ENCODE measurements around the gene MYCN.

MYCN gene

GRCh38 chr2:15983496-15983895, 43.1 kb downstream of the MYCN start:
- no peak overlapping the region for H2AK5ac ChIP-seq (ENCODE audit: low read length, severe bottlenecking)
- H3K23ac ChIP-seq (ENCODE audit: low read length in 2 of 2) = no peak overlapping the region
- no peak overlapping the region for H2BK120ac ChIP-seq (ENCODE audit: low read depth, low read length)
- no peaks in the 10 kb centered on the region for H3K27me3 ChIP-seq (ENCODE audit: control insufficient read depth in 1 of 2, insufficient read depth in 1 of 2, low read length in 2 of 2)
- H3K79me1 ChIP-seq (replicated peaks; ENCODE audit: low read length, poor library complexity, severe bottlenecking) = no peaks in the 10 kb centered on the region
- no peak overlapping the region for H4K8ac ChIP-seq (ENCODE audit: low read length)
- no peak overlapping the region for H3K18ac ChIP-seq (ENCODE audit: low read depth in 1 of 2, low read length in 2 of 2)
- H3K9ac ChIP-seq (ENCODE audit: low read length) = no peak overlapping the region
- no peak overlapping the region for H3K4ac ChIP-seq (ENCODE audit: low read depth in 1 of 2, low read length in 2 of 2)
- H3K14ac ChIP-seq (ENCODE audit: low read length in 2 of 2) = no peak overlapping the region
- H3K4me2 ChIP-seq (ENCODE audit: low read length, poor library complexity, severe bottlenecking) = no peak overlapping the region
- no peak overlapping the region for H3K27ac ChIP-seq (ENCODE audit: low read length, poor library complexity, severe bottlenecking)
- WGBS = 80% methylated on average over 8 of the region's 8 CpGs
- H2AFZ ChIP-seq (ENCODE audit: low read depth, low read length) = no peak overlapping the region
- H2BK5ac ChIP-seq (ENCODE audit: low read depth, low read length, poor library complexity, severe bottlenecking) = no peak overlapping the region
- H3K4me1 ChIP-seq (ENCODE audit: control insufficient read depth, insufficient read depth, low read depth, low read length) = peaks cover 4% of the 10 kb centered on the region
- H3K4me3 ChIP-seq (ENCODE audit: insufficient read depth in 1 of 2, low read depth in 1 of 2, low read length in 2 of 2) = no peak overlapping the region
- no peak for DNase-seq
- H2BK12ac ChIP-seq (ENCODE audit: low read length in 2 of 2) = no peak overlapping the region
- no peaks in the 10 kb centered on the region for H3K36me3 ChIP-seq (ENCODE audit: control insufficient read depth in 1 of 2, insufficient read depth in 2 of 2, low read depth in 1 of 2, low read length in 2 of 2)
- H3K9me3 ChIP-seq (ENCODE audit: control insufficient read depth, low read length) = no peaks in the 10 kb centered on the region
- H4K91ac ChIP-seq (ENCODE audit: low read length) = no peak overlapping the region
- no peak overlapping the region for H2BK15ac ChIP-seq (ENCODE audit: low read depth, poor library complexity, severe bottlenecking)

GRCh38 chr2:15984368-15985255, 44.3 kb downstream of the MYCN start:
- whole genome bisulfite sequencing = 89% methylated on average over 42 of the region's 43 CpGs
- Histone ChIP-seq H2BK5ac (ENCODE audit: low read depth, low read length, poor library complexity, severe bottlenecking) (no peak overlapping the region), H3K27me3 (ENCODE audit: control insufficient read depth in 1 of 2, insufficient read depth in 1 of 2, low read length in 2 of 2) (no peaks in the 10 kb centered on the region), H3K23ac (ENCODE audit: low read length in 2 of 2) (no peak overlapping the region), H3K9me3 (ENCODE audit: control insufficient read depth, low read length) (no peaks in the 10 kb centered on the region), H4K91ac (ENCODE audit: low read length) (no peak overlapping the region), H3K9ac (ENCODE audit: low read length) (no peak overlapping the region), H3K4ac (ENCODE audit: low read depth in 1 of 2, low read length in 2 of 2) (no peak overlapping the region), H3K14ac (ENCODE audit: low read length in 2 of 2) (no peak overlapping the region), H2BK15ac (ENCODE audit: low read depth, poor library complexity, severe bottlenecking) (no peak overlapping the region), H3K27ac (ENCODE audit: low read length, poor library complexity, severe bottlenecking) (no peak overlapping the region), H2BK12ac (ENCODE audit: low read length in 2 of 2) (no peak overlapping the region), H3K79me1 (replicated peaks; ENCODE audit: low read length, poor library complexity, severe bottlenecking) (no peaks in the 10 kb centered on the region), H3K4me1 (ENCODE audit: control insufficient read depth, insufficient read depth, low read depth, low read length) (peaks cover 4% of the 10 kb centered on the region), H4K8ac (ENCODE audit: low read length) (peak overlapping the region; percentile 9), H2AFZ (ENCODE audit: low read depth, low read length) (no peak overlapping the region), H3K4me2 (ENCODE audit: low read length, poor library complexity, severe bottlenecking) (no peak overlapping the region), H2BK120ac (ENCODE audit: low read depth, low read length) (no peak overlapping the region), H3K36me3 (ENCODE audit: control insufficient read depth in 1 of 2, insufficient read depth in 2 of 2, low read depth in 1 of 2, low read length in 2 of 2) (no peaks in the 10 kb centered on the region), H3K4me3 (ENCODE audit: insufficient read depth in 1 of 2, low read depth in 1 of 2, low read length in 2 of 2) (no peak overlapping the region), H3K18ac (ENCODE audit: low read depth in 1 of 2, low read length in 2 of 2) (no peak overlapping the region), H2AK5ac (ENCODE audit: low read length, severe bottlenecking) (no peak overlapping the region)
- DNase-seq = no peak

GRCh38 chr2:15985531-15985930, 45.2 kb downstream of the MYCN start:
- Histone ChIP-seq H3K18ac (ENCODE audit: low read depth in 1 of 2, low read length in 2 of 2) (no peak overlapping the region), H3K27ac (ENCODE audit: low read length, poor library complexity, severe bottlenecking) (no peak overlapping the region), H2BK12ac (ENCODE audit: low read length in 2 of 2) (no peak overlapping the region), H3K9me3 (ENCODE audit: control insufficient read depth, low read length) (no peaks in the 10 kb centered on the region), H3K36me3 (ENCODE audit: control insufficient read depth in 1 of 2, insufficient read depth in 2 of 2, low read depth in 1 of 2, low read length in 2 of 2) (no peaks in the 10 kb centered on the region), H4K91ac (ENCODE audit: low read length) (peak overlapping the region; percentile 19), H2BK5ac (ENCODE audit: low read depth, low read length, poor library complexity, severe bottlenecking) (no peak overlapping the region), H3K4me1 (ENCODE audit: control insufficient read depth, insufficient read depth, low read depth, low read length) (peaks cover 4% of the 10 kb centered on the region), H3K4me2 (ENCODE audit: low read length, poor library complexity, severe bottlenecking) (no peak overlapping the region), H3K14ac (ENCODE audit: low read length in 2 of 2) (no peak overlapping the region), H2BK120ac (ENCODE audit: low read depth, low read length) (no peak overlapping the region), H4K8ac (ENCODE audit: low read length) (no peak overlapping the region), H2AK5ac (ENCODE audit: low read length, severe bottlenecking) (no peak overlapping the region), H3K4me3 (ENCODE audit: insufficient read depth in 1 of 2, low read depth in 1 of 2, low read length in 2 of 2) (no peak overlapping the region), H3K79me1 (replicated peaks; ENCODE audit: low read length, poor library complexity, severe bottlenecking) (no peaks in the 10 kb centered on the region), H2AFZ (ENCODE audit: low read depth, low read length) (peak overlapping the region; percentile 2), H3K23ac (ENCODE audit: low read length in 2 of 2) (no peak overlapping the region), H3K4ac (ENCODE audit: low read depth in 1 of 2, low read length in 2 of 2) (no peak overlapping the region), H3K27me3 (ENCODE audit: control insufficient read depth in 1 of 2, insufficient read depth in 1 of 2, low read length in 2 of 2) (no peaks in the 10 kb centered on the region), H3K9ac (ENCODE audit: low read length) (no peak overlapping the region), H2BK15ac (ENCODE audit: low read depth, poor library complexity, severe bottlenecking) (no peak overlapping the region)
- DNase-seq = no peak
- WGBS = 94% methylated on average over 7 of the region's 7 CpGs

GRCh38 chr2:15986068-15986560, 45.8 kb downstream of the MYCN start:
- Histone ChIP-seq H3K18ac (ENCODE audit: low read depth in 1 of 2, low read length in 2 of 2) (no peak overlapping the region), H2AK5ac (ENCODE audit: low read length, severe bottlenecking) (no peak overlapping the region), H3K4ac (ENCODE audit: low read depth in 1 of 2, low read length in 2 of 2) (no peak overlapping the region), H2BK5ac (ENCODE audit: low read depth, low read length, poor library complexity, severe bottlenecking) (no peak overlapping the region), H3K27me3 (ENCODE audit: control insufficient read depth in 1 of 2, insufficient read depth in 1 of 2, low read length in 2 of 2) (no peaks in the 10 kb centered on the region), H2AFZ (ENCODE audit: low read depth, low read length) (no peak overlapping the region), H3K79me1 (replicated peaks; ENCODE audit: low read length, poor library complexity, severe bottlenecking) (no peaks in the 10 kb centered on the region), H3K36me3 (ENCODE audit: control insufficient read depth in 1 of 2, insufficient read depth in 2 of 2, low read depth in 1 of 2, low read length in 2 of 2) (no peaks in the 10 kb centered on the region), H4K91ac (ENCODE audit: low read length) (no peak overlapping the region), H3K27ac (ENCODE audit: low read length, poor library complexity, severe bottlenecking) (no peak overlapping the region), H2BK120ac (ENCODE audit: low read depth, low read length) (no peak overlapping the region), H3K14ac (ENCODE audit: low read length in 2 of 2) (no peak overlapping the region), H3K9ac (ENCODE audit: low read length) (no peak overlapping the region), H3K4me1 (ENCODE audit: control insufficient read depth, insufficient read depth, low read depth, low read length) (peaks cover 4% of the 10 kb centered on the region), H2BK15ac (ENCODE audit: low read depth, poor library complexity, severe bottlenecking) (no peak overlapping the region), H3K4me3 (ENCODE audit: insufficient read depth in 1 of 2, low read depth in 1 of 2, low read length in 2 of 2) (no peak overlapping the region), H4K8ac (ENCODE audit: low read length) (no peak overlapping the region), H3K23ac (ENCODE audit: low read length in 2 of 2) (no peak overlapping the region), H3K9me3 (ENCODE audit: control insufficient read depth, low read length) (no peaks in the 10 kb centered on the region), H2BK12ac (ENCODE audit: low read length in 2 of 2) (no peak overlapping the region), H3K4me2 (ENCODE audit: low read length, poor library complexity, severe bottlenecking) (no peak overlapping the region)
- DNase-seq = no peak
- 65% methylated on average over 9 of the region's 9 CpGs for WGBS

Data from mesenchymal stem cell (in vitro differentiated cells and primary cell).